ENCODE measurements around the gene ANKRA2.
A peak's percentile ranks its signal among the peaks of the same experiment; 100 is the strongest.
"Not testable (repeated sequence)": the region's sequence is repeated elsewhere in the genome, so short reads cannot be mapped to it uniquely, and the experiment has no call there.

The ANKRA2 gene

GRCh38 chr5:73545403-73545779 lies 20.0 kb downstream of the ANKRA2 start:
- DNase-seq: no peak

DNA sequence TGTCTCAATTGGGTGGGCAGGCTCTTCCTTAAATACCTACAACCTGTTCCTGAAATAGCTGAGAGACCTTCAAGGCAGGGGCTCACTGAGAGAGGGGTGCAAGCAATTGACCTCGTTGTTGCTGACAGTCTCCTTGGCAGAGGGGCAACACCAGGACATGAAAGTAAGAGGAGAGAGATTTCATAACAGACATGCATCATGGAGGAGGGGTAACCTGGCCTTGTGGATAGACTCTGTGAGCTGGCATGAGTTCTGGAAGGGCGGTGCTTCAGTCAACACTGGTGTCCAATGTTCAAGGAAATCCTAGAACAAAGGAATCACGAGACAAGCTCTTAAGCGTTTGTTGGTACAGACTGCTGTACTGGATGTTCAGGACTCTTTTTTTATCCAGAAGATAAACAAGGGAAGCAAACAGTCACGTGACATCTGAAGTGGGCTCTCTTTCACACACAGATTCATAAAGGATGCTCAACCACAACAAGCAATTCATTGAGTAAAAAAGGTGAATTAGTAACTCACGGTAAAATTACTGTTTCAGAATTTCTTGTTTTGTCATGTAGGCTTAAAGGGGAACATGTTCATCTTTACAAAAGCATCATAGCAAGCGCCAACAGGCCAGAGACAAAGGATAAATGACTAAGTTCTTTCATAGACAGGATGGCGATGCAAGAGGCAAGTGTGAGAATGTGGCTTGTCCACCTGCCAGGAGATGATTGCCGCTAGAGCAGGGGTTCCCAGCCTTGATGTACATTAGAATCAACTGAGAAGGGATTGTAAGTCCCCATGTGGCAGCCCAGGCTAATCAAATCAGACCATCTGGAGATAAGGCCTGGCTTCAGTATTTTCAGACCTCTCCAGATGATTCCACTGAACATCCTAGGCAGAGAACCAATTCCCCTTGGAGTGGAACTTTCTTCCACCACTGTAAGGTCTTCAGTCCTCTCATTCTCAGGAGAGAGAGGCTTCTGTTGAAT lies 20.7 kb downstream of the ANKRA2 start:
- peak; percentile 67 for DNase-seq

DNA sequence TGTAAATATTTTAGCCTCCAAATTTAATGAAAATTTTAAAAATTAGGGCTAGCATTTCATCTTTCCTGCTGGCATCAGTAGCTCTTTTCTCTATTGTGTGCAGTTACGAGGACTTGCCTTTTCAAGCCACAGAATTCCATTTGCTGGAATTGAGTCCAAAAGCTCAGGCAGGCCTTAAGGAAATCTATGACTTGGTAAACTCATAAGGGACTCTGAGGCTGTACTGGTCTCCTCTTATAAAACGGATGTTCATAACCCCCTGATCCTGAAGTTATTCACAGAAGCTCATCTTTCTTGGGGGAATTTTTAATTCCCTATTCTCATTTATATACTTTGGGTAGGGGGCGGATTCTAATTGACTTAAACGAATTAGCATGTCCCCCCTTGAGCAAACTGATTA lies 23.4 kb downstream of the ANKRA2 start:
- no peak for DNase-seq

DNA sequence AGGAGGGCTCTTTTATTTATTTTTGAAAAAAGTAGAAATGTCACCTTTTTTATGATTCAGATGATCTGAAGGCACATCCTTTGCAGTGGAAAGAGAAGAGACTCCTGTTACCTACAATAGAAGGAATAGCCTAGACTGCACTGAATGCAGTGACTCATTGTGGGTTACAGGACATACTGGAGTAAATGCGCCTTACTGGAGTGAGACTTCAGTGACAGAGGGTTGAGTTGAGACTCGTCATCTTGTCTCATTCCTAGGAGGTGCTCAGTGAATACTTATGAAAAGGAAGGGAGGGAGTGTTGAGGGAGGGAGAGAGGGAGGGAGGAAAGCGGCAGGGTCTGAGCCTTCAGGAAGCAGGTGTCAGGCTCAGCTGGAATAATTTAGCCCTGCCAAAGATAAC lies 25.2 kb downstream of the ANKRA2 start:
- no peak for DNase-seq

DNA sequence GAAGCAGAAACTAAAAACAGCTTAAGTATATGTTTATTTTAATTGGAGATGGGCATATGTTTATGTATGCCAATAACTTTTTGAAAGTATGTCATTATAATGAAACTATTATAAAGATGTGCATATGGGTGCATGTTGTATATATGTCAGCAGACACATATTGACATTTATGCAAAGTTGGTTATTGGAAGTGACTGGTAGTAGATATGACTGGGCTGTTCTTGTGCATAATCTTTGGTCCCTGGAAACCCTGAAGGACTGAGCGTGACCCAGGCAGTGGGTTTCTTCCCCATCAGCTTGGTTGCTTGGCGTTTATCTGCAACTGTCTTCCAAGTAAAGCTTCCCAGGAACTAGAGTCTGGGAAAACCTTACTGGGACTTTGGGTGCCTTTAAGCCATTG lies 25.7 kb downstream of the ANKRA2 start:
- no peak for DNase-seq

GRCh38 chr5:73534971-73535370 lies 30.5 kb downstream of the ANKRA2 start:
- DNase-seq: no peak

DNA sequence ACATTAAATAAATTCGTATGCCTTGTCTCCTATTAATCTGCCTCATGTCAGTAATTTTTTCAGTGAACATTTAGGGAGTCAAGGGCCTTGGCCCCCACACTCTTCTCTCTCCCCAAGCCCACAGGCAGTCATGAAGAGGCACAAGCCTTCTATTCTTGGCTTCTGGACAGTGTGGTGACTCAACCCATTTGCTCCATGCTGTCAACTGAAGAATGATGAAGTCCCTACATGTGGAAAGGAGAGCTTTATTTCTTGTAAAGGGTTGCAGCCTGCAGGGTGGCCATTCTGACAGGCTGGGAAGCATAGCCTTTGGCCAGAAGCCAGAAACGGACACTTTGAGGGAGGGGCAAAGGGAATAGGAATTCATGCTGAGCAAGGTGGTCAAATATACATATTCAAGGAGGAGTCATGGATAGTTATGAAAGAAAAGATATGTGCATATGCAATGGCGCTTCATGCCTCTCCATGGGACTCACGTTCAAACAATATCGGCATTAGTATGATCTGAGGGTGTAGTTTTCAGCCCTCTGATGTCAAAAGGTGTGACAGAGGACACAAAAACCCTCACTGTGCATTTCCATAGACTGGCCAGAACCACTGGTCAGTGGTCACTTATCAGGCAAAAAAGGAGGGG lies 31.3 kb downstream of the ANKRA2 start:
- no peak for DNase-seq

DNA sequence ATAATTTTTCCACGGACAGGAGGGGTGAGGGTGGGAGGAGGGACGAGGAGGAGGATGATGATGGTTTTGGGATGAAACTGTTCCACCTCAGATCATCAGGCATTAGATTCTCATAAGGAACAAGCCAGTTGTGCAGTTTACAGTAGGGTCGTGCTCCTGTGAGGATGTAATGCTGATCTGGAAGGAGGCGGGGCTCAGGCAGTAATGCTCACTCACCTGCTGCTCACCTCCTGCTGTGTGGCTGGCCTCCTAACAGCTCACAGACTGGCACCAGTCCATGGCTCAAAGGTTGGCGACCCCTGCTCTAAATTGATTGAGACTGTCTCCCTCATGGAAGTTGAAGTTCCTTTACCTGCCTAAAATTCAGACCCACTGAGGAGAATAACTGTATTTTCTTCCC lies 33.2 kb downstream of the ANKRA2 start:
- DNase-seq: no peak

GRCh38 chr5:73531356-73531755 lies 34.1 kb downstream of the ANKRA2 start:
- no peak for DNase-seq

GRCh38 chr5:73529081-73529480 lies 36.4 kb downstream of the ANKRA2 start:
- no peak for DNase-seq

GRCh38 chr5:73528248-73528647 lies 37.2 kb downstream of the ANKRA2 start:
- peak; percentile 55 for DNase-seq

GRCh38 chr5:73525606-73526203 lies 39.7 kb downstream of the ANKRA2 start:
- no peak for DNase-seq

DNA sequence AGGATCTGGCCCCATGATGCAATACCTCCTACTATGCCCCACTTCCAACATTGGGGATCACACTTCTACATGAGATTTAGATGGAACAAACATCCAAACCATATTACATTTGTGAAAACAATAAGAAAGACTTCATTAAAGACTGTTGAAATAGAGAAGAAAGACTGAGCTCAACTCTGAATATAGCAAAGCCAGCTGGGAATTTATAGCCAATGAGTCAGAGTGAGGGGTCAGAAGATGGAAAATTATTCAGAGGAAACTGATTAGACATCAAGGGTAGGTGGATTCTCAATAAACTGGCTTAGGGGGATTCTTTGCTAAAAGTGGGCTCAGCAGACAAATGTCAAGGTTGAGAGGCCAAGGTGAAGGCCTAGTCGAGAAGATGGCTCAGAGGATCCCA lies 41.6 kb downstream of the ANKRA2 start:
- no peak for DNase-seq

- no peak for DNase-seq
Measured at GRCh38 chr5:73522989-73523388, 42.5 kb downstream of the ANKRA2 start.

- peak; percentile 85 for DNase-seq
Measured at GRCh38 chr5:73519531-73520283, 45.7 kb downstream of the ANKRA2 start.

GRCh38 chr5:73515232-73515631 lies 50.2 kb downstream of the ANKRA2 start:
- peak; percentile 18 for DNase-seq

DNA sequence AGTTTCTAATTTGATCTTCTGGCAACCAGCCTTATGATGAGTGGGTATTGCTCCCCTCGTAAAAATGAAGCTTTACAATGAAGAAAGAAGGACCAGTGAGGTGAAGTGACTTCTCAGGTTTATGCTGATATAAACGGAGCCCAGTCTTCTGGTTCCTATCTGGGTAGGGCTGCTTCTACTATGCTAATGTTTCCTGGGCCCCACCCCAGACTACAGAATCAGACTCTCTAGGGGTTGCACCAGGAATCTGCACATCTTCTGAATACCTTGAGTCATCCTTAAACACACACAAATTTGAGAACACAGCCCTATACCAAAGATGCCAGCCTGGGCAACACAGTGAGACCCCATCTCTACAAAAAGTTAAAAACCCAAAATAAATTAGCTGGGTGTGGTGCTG lies 51.0 kb downstream of the ANKRA2 start:
- DNase-seq: no peak

- no peak for DNase-seq
Measured at GRCh38 chr5:73513996-73514395, 51.4 kb downstream of the ANKRA2 start.

- not testable (repeated sequence) for DNase-seq
Measured at GRCh38 chr5:73508521-73508920, 56.9 kb downstream of the ANKRA2 start.

DNA sequence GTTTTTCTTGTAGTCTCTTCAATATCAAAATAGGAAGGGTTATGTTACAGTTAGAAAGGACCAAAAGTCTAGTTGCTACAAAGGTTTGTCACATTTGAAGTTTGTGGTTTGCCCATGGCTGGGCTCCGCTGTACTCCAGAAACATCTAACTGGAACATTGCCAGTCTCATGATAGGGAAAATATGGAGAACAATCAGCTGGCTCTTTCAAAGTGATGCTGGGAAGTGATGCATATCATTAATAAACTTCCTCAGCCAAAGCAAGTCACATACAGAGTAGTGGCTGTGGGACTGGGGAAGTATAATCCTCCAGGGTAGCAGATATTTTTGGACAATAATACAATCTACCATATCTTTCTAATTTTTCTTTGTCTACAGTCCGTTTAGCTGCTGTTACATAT lies 58.4 kb downstream of the ANKRA2 start:
- no peak for DNase-seq

GRCh38 chr5:73506459-73506955 lies 58.9 kb downstream of the ANKRA2 start:
- no peak for DNase-seq

Measured in NCI-H1436 (cell line).